ES-I3 (cell line): ENCODE data around the gene PACSIN1.

ENCODE experiments used
- H3K36me3 ChIP-seq: 2 replicates; pipeline ENCODE4 v1.6.1; 2013; ENCODE audit warnings: mild to moderate bottlenecking, low read length, control low read depth, moderate library complexity; ENCODE audit not compliant: insufficient read depth
- H3K4me1 ChIP-seq: 2 replicates; pipeline ENCODE4 v1.6.1; 2013; ENCODE audit warnings: mild to moderate bottlenecking, control low read depth, low read length; ENCODE audit not compliant: insufficient read depth
- H3K9ac ChIP-seq: 2 replicates; pipeline ENCODE4 v1.6.1; 2013; ENCODE audit warnings: low read depth, mild to moderate bottlenecking, low read length, moderate library complexity
- H3K9me3 ChIP-seq: 2 replicates; pipeline ENCODE4 v1.6.1; 2013; ENCODE audit warnings: mild to moderate bottlenecking, low read length, moderate library complexity; ENCODE audit not compliant: control insufficient read depth, insufficient read depth

The PACSIN1 gene

GRCh38 chr6:34539181-34539580 is 73.3 kb downstream of the PACSIN1 start:
- Histone ChIP-seq H3K9ac (no peak overlapping the region), H3K4me1 (peaks cover 3% of the 10 kb centered on the region; the same call in 1 of the 2 replicates), H3K36me3 (no peaks in the 10 kb centered on the region), H3K9me3 (no peaks in the 10 kb centered on the region)

- Histone ChIP-seq H3K9ac (no peak overlapping the region), H3K4me1 (peaks cover 3% of the 10 kb centered on the region; the same call in 1 of the 2 replicates), H3K9me3 (no peaks in the 10 kb centered on the region), H3K36me3 (no peaks in the 10 kb centered on the region)
Measured at GRCh38 chr6:34540222-34540621, 74.3 kb downstream of the PACSIN1 start.

GRCh38 chr6:34540841-34541240 is 75.0 kb downstream of the PACSIN1 start:
- H3K36me3 ChIP-seq = no peaks in the 10 kb centered on the region
- H3K4me1 ChIP-seq = peaks cover 3% of the 10 kb centered on the region; the same call in 1 of the 2 replicates
- no peaks in the 10 kb centered on the region for H3K9me3 ChIP-seq
- no peak overlapping the region for H3K9ac ChIP-seq

GRCh38 chr6:34543421-34543820 is 77.5 kb downstream of the PACSIN1 start:
- Histone ChIP-seq H3K36me3 (no peaks in the 10 kb centered on the region), H3K4me1 (peaks cover 3% of the 10 kb centered on the region; the same call in 1 of the 2 replicates), H3K9ac (no peak overlapping the region), H3K9me3 (no peaks in the 10 kb centered on the region)

GRCh38 chr6:34544052-34544604 is 78.3 kb downstream of the PACSIN1 start:
- H3K4me1 ChIP-seq = peaks cover 3% of the 10 kb centered on the region; the same call in 1 of the 2 replicates
- H3K9ac ChIP-seq = no peak overlapping the region
- H3K9me3 ChIP-seq = no peaks in the 10 kb centered on the region
- H3K36me3 ChIP-seq = no peaks in the 10 kb centered on the region

GRCh38 chr6:34544776-34545471 is 79.0 kb downstream of the PACSIN1 start:
- Histone ChIP-seq H3K9me3 (no peaks in the 10 kb centered on the region), H3K4me1 (peaks cover 3% of the 10 kb centered on the region; the same call in 1 of the 2 replicates), H3K36me3 (no peaks in the 10 kb centered on the region), H3K9ac (no peak overlapping the region)

- Histone ChIP-seq H3K9me3 (no peaks in the 10 kb centered on the region), H3K9ac (no peak overlapping the region), H3K36me3 (no peaks in the 10 kb centered on the region), H3K4me1 (peaks cover 3% of the 10 kb centered on the region; the same call in 1 of the 2 replicates)
Measured at GRCh38 chr6:34546551-34547321, 80.9 kb downstream of the PACSIN1 start.

GRCh38 chr6:34547701-34548644 is 82.1 kb downstream of the PACSIN1 start:
- Histone ChIP-seq H3K9me3 (no peaks in the 10 kb centered on the region), H3K4me1 (peaks cover 3% of the 10 kb centered on the region; the same call in 1 of the 2 replicates), H3K36me3 (no peaks in the 10 kb centered on the region), H3K9ac (no peak overlapping the region)

- H3K36me3 ChIP-seq = no peaks in the 10 kb centered on the region
- H3K4me1 ChIP-seq = peaks cover 3% of the 10 kb centered on the region; the same call in 1 of the 2 replicates
- no peaks in the 10 kb centered on the region for H3K9me3 ChIP-seq
- H3K9ac ChIP-seq = no peak overlapping the region
Measured at GRCh38 chr6:34549026-34549803, 83.3 kb downstream of the PACSIN1 start.

- peaks cover 3% of the 10 kb centered on the region; the same call in 1 of the 2 replicates for H3K4me1 ChIP-seq
- H3K36me3 ChIP-seq = no peaks in the 10 kb centered on the region
- no peaks in the 10 kb centered on the region for H3K9me3 ChIP-seq
- no peak overlapping the region for H3K9ac ChIP-seq
Measured at GRCh38 chr6:34549804-34550202, 83.9 kb downstream of the PACSIN1 start.

GRCh38 chr6:34551720-34552119 is 85.8 kb downstream of the PACSIN1 start:
- Histone ChIP-seq H3K9ac (no peak overlapping the region), H3K4me1 (0 out of 2 replicates have a peak, but pooled peaks cover 3% of the 10 kb centered on the region), H3K36me3 (no peaks in the 10 kb centered on the region)

GRCh38 chr6:34552620-34553019 is 86.7 kb downstream of the PACSIN1 start:
- Histone ChIP-seq H3K36me3 (no peaks in the 10 kb centered on the region), H3K4me1 (0 out of 2 replicates have a peak, but pooled peaks cover 3% of the 10 kb centered on the region), H3K9me3 (no peaks in the 10 kb centered on the region), H3K9ac (no peak overlapping the region)

More at GRCh38 chr6:34551720-34552119, 85.8 kb downstream of the PACSIN1 start:
- no peaks in the 10 kb centered on the region for H3K9me3 ChIP-seq

- H3K4me1 ChIP-seq = 0 out of 2 replicates have a peak, but pooled peaks cover 3% of the 10 kb centered on the region
- H3K9me3 ChIP-seq = no peaks in the 10 kb centered on the region
- no peak overlapping the region for H3K9ac ChIP-seq
- H3K36me3 ChIP-seq = no peaks in the 10 kb centered on the region
Measured at GRCh38 chr6:34553146-34553545, 87.3 kb downstream of the PACSIN1 start.
